Fibroblast of villous mesenchyme (primary cell): ENCODE results near the gene TRIM33. TPM values are rescaled to one million over a fixed set of nuclear protein-coding genes. Genes with fewer than 3 reads are reported as not detected.

Source experiments
- small RNA-seq: library from RNA; depleted of rRNA; stranded (forward); fragments of <200 nt; gene quantifications from one replicate; pipeline ENCODE3, GENCODE V24; 2012
- total RNA-seq: library from RNA; depleted of rRNA; stranded (reverse); fragments of >200 nt; gene quantifications from 2 replicates; pipeline ENCODE4 v1.2.3, GENCODE V29; 2012

TRIM33 gene
- total RNA-seq, 1 donor: 36.3 TPM

Small RNAs within 50 kb of the gene (small RNA-seq; reads per million reads assigned to genes)
- not detected for gene RF00019

Other genes with a start within 250 kb of the TRIM33 start
- gene BCAS2, start 70.4 kb upstream of the TRIM33 start, total RNA-seq: 42.3 and 42.5 TPM in 2 replicates
- gene DENND2C, start 158.8 kb upstream of the TRIM33 start, total RNA-seq: 2.6 and 3.2 TPM in 2 replicates
- gene AMPD1, start 184.3 kb upstream of the TRIM33 start, total RNA-seq: not detected in 2 replicates
- gene NRAS, start 205.6 kb upstream of the TRIM33 start, total RNA-seq: 75.1 and 86.8 TPM in 2 replicates
- gene CSDE1, start 246.8 kb upstream of the TRIM33 start, total RNA-seq: 419 and 541 TPM in 2 replicates